GM18873 (cell line): ENCODE results near the gene R3HDM1.
"Not testable (repeated sequence)": the region's sequence is repeated elsewhere in the genome, so short reads cannot be mapped to it uniquely, and the experiment has no call there.

ENCODE experiments used
- ATAC-seq: cut with Tn5 transposase; IDR thresholded peaks from one replicate; pipeline ENCODE4 v1.9.1; 2021; ENCODE audit warnings: mild to moderate bottlenecking, moderate library complexity, moderate number of reproducible peaks; ENCODE audit not compliant: unreplicated experiment, low FRiP score

R3HDM1 gene

GRCh38 chr2:135563793-135564192, 32.5 kb downstream of the R3HDM1 start:
- no peak for ATAC-seq

DNA sequence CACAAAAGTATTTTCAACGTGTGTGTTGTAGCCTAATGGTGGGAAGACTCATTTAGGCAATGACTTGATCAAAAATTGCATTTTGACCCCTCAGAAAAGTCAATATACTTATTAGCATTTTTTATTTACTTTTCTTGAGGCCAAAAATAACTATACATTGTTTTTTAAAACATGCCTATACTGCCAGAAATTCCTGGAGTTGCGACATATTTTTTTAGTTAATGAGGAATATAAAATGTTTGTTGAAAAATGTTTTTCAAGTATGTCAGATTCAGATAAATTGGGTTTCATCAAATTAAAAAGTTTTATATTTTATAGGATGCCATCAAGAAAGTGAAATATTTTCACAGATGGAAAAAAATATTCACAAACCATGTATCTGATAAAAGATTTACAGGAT, 39.6 kb downstream of the R3HDM1 start:
- ATAC-seq = no peak

- no peak for ATAC-seq
Observed at GRCh38 chr2:135573620-135574019, 42.3 kb downstream of the R3HDM1 start.

- no peak for ATAC-seq
Observed at GRCh38 chr2:135581282-135581681, 50.0 kb downstream of the R3HDM1 start.

- ATAC-seq = no peak
Observed at GRCh38 chr2:135582383-135582782, 51.1 kb downstream of the R3HDM1 start.

- no peak for ATAC-seq
Observed at GRCh38 chr2:135585586-135585985, 54.3 kb downstream of the R3HDM1 start.

- ATAC-seq = peak; percentile 60
Observed at GRCh38 chr2:135586148-135586547, 54.9 kb downstream of the R3HDM1 start.

DNA sequence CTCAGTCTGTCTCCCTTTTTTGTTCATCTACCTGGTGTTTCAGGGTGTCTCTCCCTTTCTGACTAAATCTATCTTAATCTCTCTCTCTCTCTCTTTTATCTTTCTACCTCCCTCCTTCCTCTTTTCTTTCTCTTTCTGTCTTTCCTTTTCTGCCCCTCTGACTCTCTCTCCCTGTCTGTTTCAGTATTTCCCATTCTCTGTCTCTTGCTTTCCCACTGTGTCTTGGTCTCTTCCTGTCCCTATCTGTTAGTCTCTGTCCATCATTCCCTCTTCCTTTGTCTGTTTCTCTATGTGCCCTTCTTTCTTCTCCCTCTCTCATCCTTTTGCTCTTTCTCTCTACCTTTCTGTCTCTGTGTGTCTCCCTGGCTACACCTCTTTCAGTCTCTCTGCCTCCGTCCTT, 56.7 kb downstream of the R3HDM1 start:
- no peak for ATAC-seq

DNA sequence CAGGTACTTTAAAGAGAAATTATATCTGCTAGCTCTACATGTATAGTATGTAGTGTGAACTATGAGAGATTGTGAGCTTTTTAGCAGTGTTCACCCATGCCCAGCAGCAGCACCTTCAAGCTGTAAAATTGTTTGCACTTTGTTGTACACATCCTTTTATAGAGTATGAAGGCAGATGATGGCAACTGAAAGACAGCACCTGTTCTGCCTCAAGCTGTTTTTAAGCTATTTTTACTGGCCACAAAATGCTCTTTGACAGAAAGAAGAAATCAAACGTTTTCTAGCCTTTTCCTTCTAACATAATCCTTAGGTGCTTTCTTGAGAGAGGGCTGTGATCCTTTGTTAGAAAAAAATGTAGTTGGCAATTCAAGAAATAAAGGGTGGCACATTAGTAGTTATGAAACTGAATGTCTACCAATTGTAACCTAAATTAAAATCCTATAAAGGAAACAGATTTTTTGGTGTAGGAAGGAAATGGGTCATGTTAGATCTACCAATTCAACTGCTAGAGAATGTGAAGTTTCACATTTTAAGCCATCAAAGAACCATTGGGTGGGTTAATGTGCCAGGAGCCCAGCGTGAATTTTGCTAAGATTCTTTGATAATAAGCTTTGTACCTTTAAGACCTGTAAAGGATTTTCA, 59.5 kb downstream of the R3HDM1 start:
- no peak for ATAC-seq

DNA sequence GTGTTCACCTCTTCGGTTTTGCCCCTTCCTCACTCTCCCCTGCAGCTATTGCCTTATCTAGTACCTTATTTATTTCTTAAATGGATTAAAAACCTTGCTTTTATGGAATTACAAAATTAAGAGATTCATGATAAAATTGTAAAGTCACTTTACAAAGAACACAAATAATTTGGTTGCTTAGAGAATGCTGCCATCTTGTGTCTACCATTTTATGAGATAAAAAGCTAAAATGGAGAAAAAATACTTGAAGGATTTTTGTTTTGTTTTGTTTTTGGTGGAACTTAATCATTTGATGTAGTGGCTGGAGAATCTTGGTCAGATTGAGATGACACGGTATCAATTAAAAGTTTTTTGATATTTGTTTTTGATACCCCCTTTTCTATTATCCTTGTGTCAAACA, 69.6 kb downstream of the R3HDM1 start:
- ATAC-seq = no peak

- ATAC-seq = no peak
Observed at GRCh38 chr2:135603543-135603942, 72.3 kb downstream of the R3HDM1 start.

GRCh38 chr2:135607561-135607960, 76.3 kb downstream of the R3HDM1 start:
- ATAC-seq = no peak

- no peak for ATAC-seq
Observed at GRCh38 chr2:135612319-135612718, 81.0 kb downstream of the R3HDM1 start.

DNA sequence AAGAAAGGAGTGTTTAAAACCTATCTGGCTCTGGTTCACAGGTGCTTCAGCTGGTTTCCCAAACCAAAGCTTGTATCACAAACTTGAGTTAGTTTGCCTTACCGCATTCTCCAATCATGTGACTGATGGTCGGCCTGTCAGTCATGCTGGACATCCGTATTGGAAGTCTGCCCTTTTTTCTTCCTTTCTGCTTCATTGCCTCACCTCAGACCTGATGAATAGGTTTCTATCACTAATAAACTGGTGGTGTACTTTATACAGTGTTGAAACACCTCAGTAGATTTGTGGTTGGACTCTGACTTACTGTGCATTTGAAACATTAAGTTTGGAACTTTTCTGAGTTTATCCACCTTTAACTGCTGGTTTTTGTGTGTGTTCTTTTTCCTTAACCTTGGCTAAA, 84.1 kb downstream of the R3HDM1 start:
- ATAC-seq = no peak

DNA sequence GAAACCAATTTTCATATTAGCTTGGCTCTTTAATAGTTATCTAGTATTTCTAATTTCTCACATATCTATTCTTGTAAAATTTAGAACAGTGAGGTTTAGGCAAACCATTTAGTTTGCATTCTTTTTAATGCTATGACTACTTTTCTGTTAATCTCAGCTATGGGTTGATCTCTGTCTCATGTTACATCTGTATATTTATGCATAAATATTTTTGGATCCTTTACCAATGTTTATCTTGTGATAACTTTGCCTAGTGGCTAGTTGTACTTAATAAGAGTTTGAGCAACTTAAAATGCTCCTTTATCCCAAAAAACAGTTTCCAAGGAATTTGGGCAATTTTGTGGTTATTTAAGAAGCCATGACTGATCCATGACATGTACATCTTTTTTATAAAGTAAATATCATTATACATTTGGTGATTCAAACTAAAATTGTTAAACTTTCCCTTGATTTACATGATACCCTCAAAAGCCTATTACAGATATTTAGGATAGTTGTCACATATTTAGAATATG, 86.3 kb downstream of the R3HDM1 start:
- no peak for ATAC-seq

- ATAC-seq = no peak
Observed at GRCh38 chr2:135620198-135620597, 88.9 kb downstream of the R3HDM1 start.

GRCh38 chr2:135629520-135629919, 98.2 kb downstream of the R3HDM1 start:
- no peak for ATAC-seq

DNA sequence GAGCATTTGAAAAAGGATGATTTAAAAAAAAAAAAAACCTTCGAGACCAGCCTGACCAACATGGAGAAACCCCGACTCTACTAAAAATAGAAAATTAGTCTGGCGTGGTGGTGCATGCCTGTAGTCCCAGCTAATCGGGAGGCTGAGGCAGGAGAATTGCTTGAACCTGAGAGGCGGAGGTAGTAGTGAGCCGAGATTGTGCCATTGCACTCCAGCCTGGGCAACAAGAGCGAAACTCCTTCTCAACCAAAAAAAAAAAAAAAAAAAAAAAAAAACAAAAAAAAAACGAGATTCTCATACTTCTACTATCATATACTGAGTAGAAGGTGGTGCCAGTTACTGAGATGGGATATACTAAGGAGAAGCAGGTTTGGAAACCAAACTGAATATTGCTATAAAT, 98.8 kb downstream of the R3HDM1 start:
- ATAC-seq = not testable (repeated sequence)

DNA sequence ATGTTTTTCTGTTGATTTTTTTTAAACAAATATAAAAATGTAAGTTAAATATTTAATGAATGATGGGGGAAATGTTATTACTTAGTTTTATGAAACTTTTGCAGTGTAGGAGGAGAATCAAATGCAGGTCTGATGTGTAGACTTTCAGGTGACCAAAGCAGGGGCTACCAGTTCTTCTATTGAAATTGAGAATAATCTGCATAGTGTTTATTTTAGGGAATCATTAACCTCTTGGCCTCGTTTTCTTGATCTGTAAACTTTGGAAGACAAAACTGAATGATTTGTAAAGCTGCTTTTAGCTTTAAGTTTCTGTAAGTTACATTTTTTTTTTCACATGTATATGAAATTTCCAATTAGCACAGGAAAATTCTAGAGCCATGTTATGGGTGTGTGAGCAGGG, 99.2 kb downstream of the R3HDM1 start:
- ATAC-seq = no peak

- no peak for ATAC-seq
Observed at GRCh38 chr2:135633582-135633981, 102.3 kb downstream of the R3HDM1 start.

DNA sequence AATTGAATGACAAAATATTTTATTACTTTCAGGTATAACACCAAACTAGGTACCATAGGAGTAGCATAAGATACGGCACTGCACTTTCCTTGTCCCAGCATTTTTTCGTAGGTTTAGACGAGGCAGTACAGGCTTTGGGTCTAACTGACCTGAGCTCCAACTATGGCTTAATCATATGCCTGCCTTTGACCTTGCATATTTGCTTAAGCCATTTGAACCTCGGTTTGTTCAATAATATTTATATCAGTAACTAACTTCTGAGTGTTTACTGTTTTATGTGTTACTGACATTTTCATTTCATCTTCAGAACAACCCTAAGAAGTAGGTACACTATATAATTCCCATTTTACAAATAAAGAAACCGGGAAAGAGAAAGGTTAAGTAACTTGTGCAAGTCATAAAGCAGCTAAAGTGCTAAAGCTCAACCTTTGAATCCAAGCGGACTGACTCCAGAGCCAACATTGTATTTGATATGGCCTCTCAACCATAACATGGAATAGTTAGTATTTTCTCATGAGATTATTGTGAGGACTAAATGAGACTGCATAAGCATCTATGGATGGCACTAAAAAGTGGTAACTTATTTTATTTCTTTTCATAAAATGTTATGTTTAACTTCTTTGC, 104.0 kb downstream of the R3HDM1 start:
- ATAC-seq = no peak

DNA sequence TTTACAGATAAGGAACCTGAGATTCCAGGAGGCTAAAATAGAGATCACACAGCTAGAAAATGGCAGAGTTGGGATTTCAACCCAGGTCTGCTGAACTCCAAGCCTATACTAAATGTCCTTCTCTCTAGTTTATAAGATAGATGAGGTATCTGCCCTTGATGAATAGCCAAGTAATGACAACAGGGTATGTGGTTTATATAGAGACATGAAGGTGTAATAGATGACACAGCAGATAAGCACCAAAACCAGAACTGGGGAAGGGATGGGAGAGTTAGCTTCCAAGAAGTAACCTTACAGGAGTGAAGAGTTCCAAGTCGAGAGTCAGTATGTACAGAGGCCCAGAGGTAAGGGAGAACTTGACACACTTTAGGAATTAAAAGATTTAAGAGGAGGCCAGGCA, 105.7 kb downstream of the R3HDM1 start:
- ATAC-seq = no peak
